Measurements from ENCODE around the gene RCAN2.

The RCAN2 gene

DNA sequence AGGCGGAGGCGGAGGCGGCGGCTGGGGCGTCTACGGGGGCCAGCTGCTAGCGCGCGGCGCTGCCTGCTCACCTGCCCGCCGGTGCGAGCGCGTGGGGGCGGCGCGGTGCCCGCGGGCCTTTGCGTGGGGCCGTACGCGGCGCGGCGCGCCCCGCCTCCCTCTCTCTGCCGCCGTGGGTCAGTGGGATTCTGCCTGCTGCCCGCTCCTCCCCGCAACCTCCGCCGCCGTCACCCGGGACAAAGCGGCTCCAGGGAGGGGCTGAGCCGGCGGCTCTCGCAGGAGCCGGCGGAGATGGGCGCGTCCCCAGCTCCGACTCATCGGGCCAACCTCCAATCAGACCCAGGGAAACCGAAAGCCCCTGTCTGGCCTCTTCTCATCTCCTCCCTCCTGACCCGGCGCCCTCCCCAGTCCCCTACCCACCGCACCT, at the start of gene RCAN2:
TSS of gene RCAN2 (minus strand) at position 249 of the 427 bp plus-strand sequence.
- peak within 1 kb of the TSS; percentile 67 to 72 for H3K4me3 ChIP-seq (ENCODE audit: low read depth in 1 of 2, low read length in 2 of 2)
- peaks cover 6 to 11% of the 10 kb centered on the region in 2 donors for H3K4me1 ChIP-seq (ENCODE audit: control insufficient read depth in 1 of 2, insufficient read depth in 2 of 2, low read length in 2 of 2)
- peak within 1 kb of the TSS in 1 of 2 donors; percentile 26 for H3K9ac ChIP-seq (ENCODE audit: low read depth in 1 of 2, low read length in 2 of 2)
- peaks cover 46 to 53% of the 10 kb centered on the region in 2 donors for H3K27me3 ChIP-seq (ENCODE audit: control insufficient read depth in 1 of 2, insufficient read depth in 2 of 2, low read length in 2 of 2)
- no peak within 1 kb of the TSS for H3K27ac ChIP-seq (ENCODE audit: low read depth, low read length)
- no peaks in the 10 kb centered on the region for H3K9me3 ChIP-seq (ENCODE audit: control insufficient read depth in 1 of 2, low read length in 2 of 2)
- no peaks in the 10 kb centered on the region for H3K36me3 ChIP-seq (ENCODE audit: control insufficient read depth in 1 of 2, insufficient read depth in 2 of 2, low read length in 2 of 2)

DNA sequence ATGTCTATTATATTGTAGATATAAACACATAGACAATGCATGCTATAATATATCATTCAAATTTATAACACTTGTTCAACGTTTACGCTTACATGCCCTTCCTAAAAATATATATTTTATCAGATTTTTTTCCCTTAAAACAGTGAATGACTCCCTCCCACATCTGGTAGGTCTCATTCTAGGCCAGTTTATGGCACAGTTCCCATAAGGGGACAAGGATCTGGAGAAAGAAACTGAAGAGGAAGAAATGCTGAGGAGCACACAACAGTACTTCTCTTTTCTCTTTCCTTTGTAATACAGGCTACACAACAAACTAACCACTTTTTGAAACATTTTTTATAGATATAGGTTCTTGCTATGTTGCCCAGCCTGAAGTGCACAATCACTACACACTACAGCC, 48.6 kb upstream of the RCAN2 start:
- no peaks in the 10 kb centered on the region for H3K27me3 ChIP-seq (ENCODE audit: control insufficient read depth in 1 of 2, insufficient read depth in 2 of 2, low read length in 2 of 2)
- H3K27ac ChIP-seq (ENCODE audit: low read depth, low read length): no peak overlapping the region
- H3K4me3 ChIP-seq (ENCODE audit: low read depth in 1 of 2, low read length in 2 of 2): no peak overlapping the region
- H3K9me3 ChIP-seq (ENCODE audit: control insufficient read depth in 1 of 2, low read length in 2 of 2): peaks cover 0 to 4% of the 10 kb centered on the region in 2 donors
- no peaks in the 10 kb centered on the region for H3K4me1 ChIP-seq (ENCODE audit: control insufficient read depth in 1 of 2, insufficient read depth in 2 of 2, low read length in 2 of 2)
- H3K9ac ChIP-seq (ENCODE audit: low read depth in 1 of 2, low read length in 2 of 2): no peak overlapping the region
- H3K36me3 ChIP-seq (ENCODE audit: control insufficient read depth in 1 of 2, insufficient read depth in 2 of 2, low read length in 2 of 2): no peaks in the 10 kb centered on the region

- Histone ChIP-seq H3K27ac (ENCODE audit: low read depth, low read length) (no peak overlapping the region), H3K9me3 (ENCODE audit: control insufficient read depth in 1 of 2, low read length in 2 of 2) (peaks cover 0 to 4% of the 10 kb centered on the region in 2 donors)
Measured at GRCh38 chr6:46538800-46539480, 47.7 kb upstream of the RCAN2 start.

GRCh38 chr6:46530896-46531295, 39.6 kb upstream of the RCAN2 start:
- H3K9me3 ChIP-seq (ENCODE audit: control insufficient read depth in 1 of 2, low read length in 2 of 2): peaks cover 0 to 4% of the 10 kb centered on the region in 2 donors
- no peaks in the 10 kb centered on the region for H3K27me3 ChIP-seq (ENCODE audit: control insufficient read depth in 1 of 2, insufficient read depth in 2 of 2, low read length in 2 of 2)
- H3K4me3 ChIP-seq (ENCODE audit: low read depth in 1 of 2, low read length in 2 of 2): no peak overlapping the region
- no peaks in the 10 kb centered on the region for H3K4me1 ChIP-seq (ENCODE audit: control insufficient read depth in 1 of 2, insufficient read depth in 2 of 2, low read length in 2 of 2)
- no peaks in the 10 kb centered on the region for H3K36me3 ChIP-seq (ENCODE audit: control insufficient read depth in 1 of 2, insufficient read depth in 2 of 2, low read length in 2 of 2)
- no peak overlapping the region for H3K9ac ChIP-seq (ENCODE audit: low read depth in 1 of 2, low read length in 2 of 2)
- H3K27ac ChIP-seq (ENCODE audit: low read depth, low read length): no peak overlapping the region

More at GRCh38 chr6:46538800-46539480, 47.7 kb upstream of the RCAN2 start:
- Histone ChIP-seq H3K36me3 (ENCODE audit: control insufficient read depth in 1 of 2, insufficient read depth in 2 of 2, low read length in 2 of 2) (no peaks in the 10 kb centered on the region), H3K4me1 (ENCODE audit: control insufficient read depth in 1 of 2, insufficient read depth in 2 of 2, low read length in 2 of 2) (no peaks in the 10 kb centered on the region), H3K9ac (ENCODE audit: low read depth in 1 of 2, low read length in 2 of 2) (no peak overlapping the region), H3K4me3 (ENCODE audit: low read depth in 1 of 2, low read length in 2 of 2) (no peak overlapping the region), H3K27me3 (ENCODE audit: control insufficient read depth in 1 of 2, insufficient read depth in 2 of 2, low read length in 2 of 2) (no peaks in the 10 kb centered on the region)

DNA sequence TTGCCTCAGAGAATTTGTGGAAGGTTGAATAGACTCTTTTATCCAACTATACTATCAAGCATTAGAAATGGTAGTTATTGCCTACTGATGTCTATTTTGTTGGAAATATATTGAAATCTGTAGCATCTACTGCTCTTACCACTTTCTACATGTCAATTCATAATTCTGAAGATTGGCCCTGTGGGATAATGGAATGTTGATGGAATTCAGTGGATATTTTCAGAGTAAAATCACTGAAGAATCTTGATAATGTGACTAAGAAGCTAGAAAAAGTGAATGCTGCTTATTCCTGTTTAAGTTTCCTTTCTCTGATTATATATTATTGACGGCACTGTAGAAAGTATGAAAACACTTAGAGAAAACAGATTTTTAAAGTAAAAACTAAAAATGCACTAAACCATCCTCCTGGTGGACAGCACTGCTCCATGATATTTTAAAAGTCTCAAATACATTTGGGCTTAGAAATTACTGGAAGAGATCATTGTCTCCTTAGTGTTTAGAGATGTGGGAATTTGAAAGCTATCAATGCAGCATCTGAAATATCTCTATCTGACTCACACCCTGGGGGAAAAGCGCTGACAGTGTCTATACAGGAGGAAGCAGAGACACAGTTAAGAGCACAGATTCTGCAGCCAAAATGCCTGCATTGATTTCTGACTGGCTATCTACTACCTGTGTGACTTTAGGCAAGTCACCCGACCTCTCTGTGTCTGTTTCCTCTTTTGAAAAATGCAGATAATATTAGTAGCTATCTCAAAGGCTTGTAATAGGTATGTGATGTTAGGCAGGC, 37.9 kb upstream of the RCAN2 start:
- no peaks in the 10 kb centered on the region for H3K4me1 ChIP-seq (ENCODE audit: control insufficient read depth in 1 of 2, insufficient read depth in 2 of 2, low read length in 2 of 2)
- H3K9me3 ChIP-seq (ENCODE audit: control insufficient read depth in 1 of 2, low read length in 2 of 2): no peaks in the 10 kb centered on the region
- no peaks in the 10 kb centered on the region for H3K36me3 ChIP-seq (ENCODE audit: control insufficient read depth in 1 of 2, insufficient read depth in 2 of 2, low read length in 2 of 2)
- no peaks in the 10 kb centered on the region for H3K27me3 ChIP-seq (ENCODE audit: control insufficient read depth in 1 of 2, insufficient read depth in 2 of 2, low read length in 2 of 2)
- no peak overlapping the region for H3K9ac ChIP-seq (ENCODE audit: low read depth in 1 of 2, low read length in 2 of 2)
- no peak overlapping the region for H3K4me3 ChIP-seq (ENCODE audit: low read depth in 1 of 2, low read length in 2 of 2)
- no peak overlapping the region for H3K27ac ChIP-seq (ENCODE audit: low read depth, low read length)

- Histone ChIP-seq H3K36me3 (ENCODE audit: control insufficient read depth in 1 of 2, insufficient read depth in 2 of 2, low read length in 2 of 2) (no peaks in the 10 kb centered on the region), H3K9me3 (ENCODE audit: control insufficient read depth in 1 of 2, low read length in 2 of 2) (no peaks in the 10 kb centered on the region), H3K4me1 (ENCODE audit: control insufficient read depth in 1 of 2, insufficient read depth in 2 of 2, low read length in 2 of 2) (no peaks in the 10 kb centered on the region), H3K4me3 (ENCODE audit: low read depth in 1 of 2, low read length in 2 of 2) (no peak overlapping the region), H3K9ac (ENCODE audit: low read depth in 1 of 2, low read length in 2 of 2) (no peak overlapping the region), H3K27ac (ENCODE audit: low read depth, low read length) (no peak overlapping the region), H3K27me3 (ENCODE audit: control insufficient read depth in 1 of 2, insufficient read depth in 2 of 2, low read length in 2 of 2) (no peaks in the 10 kb centered on the region)
Measured at GRCh38 chr6:46526607-46527006, 35.4 kb upstream of the RCAN2 start.

DNA sequence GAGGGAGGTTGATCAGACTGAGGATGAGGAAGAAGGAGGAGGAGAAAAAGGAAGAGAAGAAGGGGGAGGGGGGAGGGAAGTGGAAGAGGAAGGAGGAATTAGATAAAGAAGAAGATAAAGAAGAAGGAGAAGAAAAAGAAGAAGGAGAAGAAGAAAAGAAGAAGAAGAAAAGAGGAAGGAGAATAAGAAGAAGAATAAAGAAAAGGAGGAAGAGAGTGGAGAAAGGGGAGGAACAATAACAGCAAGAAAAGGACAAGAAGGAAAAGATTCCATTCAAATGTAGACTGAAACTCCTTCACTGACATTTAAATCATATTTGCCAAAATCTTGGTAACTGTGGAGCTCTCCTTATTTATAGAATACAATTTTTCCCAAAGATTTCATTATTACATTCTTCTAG, 34.3 kb upstream of the RCAN2 start:
- no peak overlapping the region for H3K4me3 ChIP-seq (ENCODE audit: low read depth in 1 of 2, low read length in 2 of 2)
- no peaks in the 10 kb centered on the region for H3K36me3 ChIP-seq (ENCODE audit: control insufficient read depth in 1 of 2, insufficient read depth in 2 of 2, low read length in 2 of 2)
- H3K27me3 ChIP-seq (ENCODE audit: control insufficient read depth in 1 of 2, insufficient read depth in 2 of 2, low read length in 2 of 2): no peaks in the 10 kb centered on the region
- H3K9ac ChIP-seq (ENCODE audit: low read depth in 1 of 2, low read length in 2 of 2): no peak overlapping the region
- H3K4me1 ChIP-seq (ENCODE audit: control insufficient read depth in 1 of 2, insufficient read depth in 2 of 2, low read length in 2 of 2): no peaks in the 10 kb centered on the region
- H3K27ac ChIP-seq (ENCODE audit: low read depth, low read length): no peak overlapping the region
- H3K9me3 ChIP-seq (ENCODE audit: control insufficient read depth in 1 of 2, low read length in 2 of 2): no peaks in the 10 kb centered on the region

GRCh38 chr6:46521464-46521971, 30.3 kb upstream of the RCAN2 start:
- H3K27ac ChIP-seq (ENCODE audit: low read depth, low read length): no peak overlapping the region

DNA sequence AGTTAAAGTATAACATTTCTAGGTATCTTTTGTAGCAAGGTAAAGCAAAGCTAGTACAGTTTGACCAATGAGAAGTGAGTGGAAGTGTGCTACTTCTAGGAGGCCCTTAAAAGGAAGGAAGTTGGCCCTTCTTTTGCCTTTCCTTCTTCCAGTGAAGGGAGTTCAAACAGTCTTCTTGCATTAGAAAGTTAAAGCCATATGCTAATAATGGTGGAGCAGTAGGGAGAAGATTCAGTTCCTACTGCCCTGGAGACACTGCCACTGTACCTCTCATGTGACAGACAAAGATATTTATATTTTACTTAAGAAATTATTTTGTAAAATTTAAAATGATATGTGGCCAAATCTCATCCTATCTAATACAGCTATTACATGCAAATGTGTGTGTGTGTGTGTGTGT, 26.0 kb upstream of the RCAN2 start:
- Histone ChIP-seq H3K36me3 (ENCODE audit: control insufficient read depth in 1 of 2, insufficient read depth in 2 of 2, low read length in 2 of 2) (no peaks in the 10 kb centered on the region), H3K27me3 (ENCODE audit: control insufficient read depth in 1 of 2, insufficient read depth in 2 of 2, low read length in 2 of 2) (no peaks in the 10 kb centered on the region), H3K27ac (ENCODE audit: low read depth, low read length) (no peak overlapping the region), H3K9me3 (ENCODE audit: control insufficient read depth in 1 of 2, low read length in 2 of 2) (no peaks in the 10 kb centered on the region), H3K9ac (ENCODE audit: low read depth in 1 of 2, low read length in 2 of 2) (no peak overlapping the region), H3K4me3 (ENCODE audit: low read depth in 1 of 2, low read length in 2 of 2) (no peak overlapping the region), H3K4me1 (ENCODE audit: control insufficient read depth in 1 of 2, insufficient read depth in 2 of 2, low read length in 2 of 2) (no peaks in the 10 kb centered on the region)

More at GRCh38 chr6:46521464-46521971, 30.3 kb upstream of the RCAN2 start:
- no peaks in the 10 kb centered on the region for H3K27me3 ChIP-seq (ENCODE audit: control insufficient read depth in 1 of 2, insufficient read depth in 2 of 2, low read length in 2 of 2)
- H3K4me1 ChIP-seq (ENCODE audit: control insufficient read depth in 1 of 2, insufficient read depth in 2 of 2, low read length in 2 of 2): no peaks in the 10 kb centered on the region
- no peaks in the 10 kb centered on the region for H3K9me3 ChIP-seq (ENCODE audit: control insufficient read depth in 1 of 2, low read length in 2 of 2)
- H3K4me3 ChIP-seq (ENCODE audit: low read depth in 1 of 2, low read length in 2 of 2): no peak overlapping the region
- no peak overlapping the region for H3K9ac ChIP-seq (ENCODE audit: low read depth in 1 of 2, low read length in 2 of 2)
- no peaks in the 10 kb centered on the region for H3K36me3 ChIP-seq (ENCODE audit: control insufficient read depth in 1 of 2, insufficient read depth in 2 of 2, low read length in 2 of 2)

DNA sequence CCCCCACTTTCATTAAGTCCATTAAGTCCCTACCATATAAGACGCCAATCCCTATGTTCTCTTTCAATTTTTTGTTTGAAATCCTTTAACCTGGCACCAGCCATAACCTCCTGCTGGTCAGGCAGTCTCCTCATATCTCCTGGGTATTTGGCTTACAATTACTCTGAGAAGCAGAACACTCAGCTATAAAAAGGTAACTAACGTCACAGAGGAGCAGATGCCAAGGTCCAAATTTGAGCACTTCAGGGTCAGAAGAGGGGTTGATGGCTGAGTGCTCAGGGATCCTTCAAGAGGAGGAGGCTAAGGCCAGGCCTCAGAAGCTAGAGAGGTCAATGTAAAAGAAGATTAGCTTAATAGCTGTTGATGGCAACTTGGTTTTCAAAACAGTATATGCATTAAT, 22.3 kb upstream of the RCAN2 start:
- H3K4me1 ChIP-seq (ENCODE audit: control insufficient read depth in 1 of 2, insufficient read depth in 2 of 2, low read length in 2 of 2): peaks cover 5 to 7% of the 10 kb centered on the region in 2 donors
- no peaks in the 10 kb centered on the region for H3K9me3 ChIP-seq (ENCODE audit: control insufficient read depth in 1 of 2, low read length in 2 of 2)
- H3K27me3 ChIP-seq (ENCODE audit: control insufficient read depth in 1 of 2, insufficient read depth in 2 of 2, low read length in 2 of 2): no peaks in the 10 kb centered on the region
- no peak overlapping the region for H3K27ac ChIP-seq (ENCODE audit: low read depth, low read length)
- no peak overlapping the region for H3K9ac ChIP-seq (ENCODE audit: low read depth in 1 of 2, low read length in 2 of 2)
- H3K4me3 ChIP-seq (ENCODE audit: low read depth in 1 of 2, low read length in 2 of 2): no peak overlapping the region
- H3K36me3 ChIP-seq (ENCODE audit: control insufficient read depth in 1 of 2, insufficient read depth in 2 of 2, low read length in 2 of 2): no peaks in the 10 kb centered on the region

All from duodenal mucosa (tissue), 2 donors.